HG03095 (cell line): ENCODE measurements around the gene AAGAB.

Source experiments
- ATAC-seq: cut with Tn5 transposase; IDR thresholded peaks from one replicate; pipeline ENCODE4 v1.9.1; 2021; ENCODE audit warnings: moderate library complexity; ENCODE audit not compliant: unreplicated experiment

The AAGAB gene

DNA sequence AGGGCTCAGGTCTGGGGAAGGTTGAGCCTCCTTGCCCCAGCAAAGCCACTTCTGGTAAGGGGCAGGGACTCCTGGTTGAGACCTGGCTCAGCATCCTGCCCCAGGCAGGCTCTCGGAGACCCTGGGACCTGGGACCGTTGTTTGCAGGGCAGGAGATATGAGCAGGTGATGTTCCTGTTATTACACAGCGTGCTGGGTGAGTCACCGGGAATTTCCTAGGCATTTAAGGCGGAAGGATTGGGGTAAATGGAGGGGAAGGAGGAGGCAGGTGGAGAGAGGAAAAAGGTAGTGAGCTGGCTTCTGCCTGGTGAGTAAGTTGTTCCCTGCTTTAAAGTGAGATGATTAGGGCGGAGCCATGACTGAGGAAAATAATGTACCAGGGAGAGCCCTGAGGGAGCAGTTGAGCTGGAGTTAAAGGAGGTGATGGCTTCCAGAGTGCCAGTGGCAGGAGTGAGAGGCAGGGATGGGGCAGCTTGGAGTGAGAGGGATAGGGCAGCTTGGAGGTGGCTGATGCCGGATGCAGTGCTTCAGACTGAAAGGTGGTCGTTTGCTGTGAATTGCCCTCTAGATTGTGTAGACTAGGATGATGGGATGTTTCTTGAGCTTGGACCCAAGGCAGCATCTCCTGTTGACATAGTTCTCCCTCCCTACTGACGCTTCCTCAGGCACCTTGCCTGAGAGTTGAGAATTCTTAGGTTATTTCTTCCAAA is 79.4 kb downstream of the AAGAB start:
- ATAC-seq, result no peak

DNA sequence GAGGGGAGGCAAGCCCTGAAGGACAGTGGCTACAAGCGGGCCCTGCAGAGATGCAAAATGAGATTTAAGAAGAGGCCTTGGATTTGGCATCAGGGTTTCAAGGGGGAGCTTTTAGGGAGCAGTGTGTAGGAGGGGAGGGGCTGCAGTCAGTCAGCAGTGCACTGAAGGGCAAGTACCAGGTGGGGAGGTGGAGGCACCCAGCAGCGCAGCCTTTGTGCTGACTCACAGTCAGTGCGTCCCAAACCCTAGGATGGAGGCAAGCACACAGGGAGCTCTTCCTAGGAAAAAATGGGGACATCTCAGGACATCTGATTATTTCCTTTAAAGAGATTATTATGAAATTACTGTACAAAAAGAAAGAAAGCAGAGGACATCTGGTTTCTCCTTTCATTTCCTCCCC is 80.0 kb downstream of the AAGAB start:
- no peak for ATAC-seq

DNA sequence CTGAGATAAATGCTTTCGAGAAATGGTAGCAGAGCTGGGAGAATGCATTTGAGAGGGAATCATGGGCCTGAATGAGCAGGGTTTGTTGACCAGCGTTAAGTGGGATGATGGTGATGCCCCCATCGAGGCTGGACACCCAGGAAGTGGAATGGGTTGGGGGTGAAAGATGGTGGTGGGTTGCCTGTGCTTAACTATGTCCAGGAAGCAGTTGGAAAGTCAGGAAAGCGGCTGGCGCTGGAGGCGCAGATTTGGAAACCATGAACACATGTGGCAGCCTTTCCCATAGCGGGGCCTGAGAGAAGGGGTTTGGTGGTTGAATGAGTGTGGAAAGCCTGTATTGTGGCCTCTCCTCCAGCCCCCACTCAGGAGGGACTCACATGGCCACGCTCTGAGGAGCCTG is 80.7 kb downstream of the AAGAB start:
- ATAC-seq, result no peak

DNA sequence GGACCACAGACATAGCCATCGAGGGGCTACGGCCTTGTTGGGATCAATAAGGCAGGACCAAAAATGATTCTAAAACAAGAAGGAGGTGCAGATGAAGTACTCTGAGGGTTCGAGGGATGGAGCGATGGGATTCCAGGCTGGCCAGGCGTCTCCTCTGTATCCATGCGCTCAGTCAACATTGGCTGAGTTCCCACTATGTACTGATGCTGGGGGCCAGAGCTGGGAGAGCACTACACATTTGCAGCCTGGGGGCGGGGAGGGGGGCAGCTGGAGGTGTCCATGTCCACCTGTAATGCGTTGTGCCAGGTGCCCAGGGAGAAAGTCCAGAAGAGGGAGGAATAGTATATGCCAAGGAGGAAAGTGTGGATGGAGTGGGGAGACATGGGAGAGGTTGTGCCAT is 81.5 kb downstream of the AAGAB start:
- ATAC-seq, result no peak

DNA sequence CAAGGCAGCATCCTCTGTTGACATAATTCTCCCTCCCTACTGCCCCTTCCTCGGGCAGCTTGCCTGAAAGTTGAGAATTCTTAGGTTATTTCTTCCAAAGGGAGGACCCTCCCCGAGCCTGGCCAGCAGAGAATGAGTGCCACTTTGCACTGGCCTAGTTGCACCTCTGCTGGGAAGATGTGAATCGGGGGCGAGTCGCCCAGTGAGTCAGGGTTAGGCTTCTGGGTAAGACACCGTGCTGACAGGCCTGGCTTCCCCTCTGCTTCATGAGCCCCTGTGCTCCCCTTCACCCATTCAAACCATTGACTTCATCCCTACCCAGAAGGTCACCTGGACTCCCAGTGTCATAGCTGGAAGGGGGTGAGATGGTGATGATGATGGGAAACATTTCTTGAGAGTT is 82.3 kb downstream of the AAGAB start:
- no peak for ATAC-seq

DNA sequence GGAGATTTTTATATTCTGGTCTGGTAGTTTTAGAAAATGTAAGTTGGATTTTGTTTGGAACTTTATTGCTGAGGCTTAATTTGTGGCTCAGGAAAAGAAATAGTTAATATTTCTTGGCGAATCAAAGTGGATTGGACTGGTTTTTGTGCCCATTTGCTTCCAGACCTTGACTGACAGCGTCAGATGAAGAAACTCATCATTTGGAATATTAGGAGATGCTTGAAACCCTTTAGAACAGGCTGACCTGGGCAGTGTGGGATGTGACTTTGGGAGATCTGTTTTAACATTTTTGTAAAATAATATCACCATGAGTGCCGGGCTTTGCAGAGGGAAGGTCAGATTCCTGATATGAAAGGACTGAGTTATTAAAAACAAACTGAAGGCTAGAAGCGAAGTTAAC is 83.0 kb downstream of the AAGAB start:
- ATAC-seq, result no peak

DNA sequence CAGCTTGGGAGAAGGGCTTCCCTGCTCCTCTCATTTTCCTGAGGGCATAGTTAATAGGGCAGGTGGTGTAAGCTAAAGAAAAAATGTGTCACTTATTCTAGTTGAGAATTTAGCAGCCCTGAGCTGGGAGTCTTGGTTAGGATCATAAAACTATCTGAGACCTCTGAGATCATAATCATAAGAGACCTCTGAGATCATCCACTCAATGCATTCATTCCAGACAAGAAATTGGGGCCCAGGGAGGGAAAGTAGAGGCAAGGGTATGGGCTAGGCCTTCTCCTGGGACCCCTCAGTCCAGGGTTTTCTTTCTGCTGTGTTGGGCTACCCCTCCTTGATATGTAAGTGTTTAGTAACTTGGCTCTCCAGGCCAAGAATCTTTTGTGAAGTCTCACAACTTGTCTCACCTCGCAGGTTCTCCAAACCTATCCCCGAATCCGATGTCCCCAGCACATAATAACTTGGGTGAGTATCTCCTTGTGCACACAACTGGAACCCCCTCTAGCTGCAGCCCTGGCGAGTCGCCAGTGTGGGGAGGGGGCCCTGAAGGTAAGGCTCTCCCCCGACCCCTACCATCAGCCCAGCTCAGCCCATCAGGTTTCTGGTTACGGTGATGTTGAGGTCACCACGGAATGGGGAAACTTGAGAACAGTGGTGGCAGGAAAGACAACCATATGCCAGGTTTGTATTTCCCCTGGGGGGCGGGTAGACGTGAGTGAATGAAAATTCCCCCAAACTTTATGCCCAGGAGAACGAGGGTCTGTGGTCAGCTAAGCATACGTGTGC is 84.1 kb downstream of the AAGAB start:
- no peak for ATAC-seq

DNA sequence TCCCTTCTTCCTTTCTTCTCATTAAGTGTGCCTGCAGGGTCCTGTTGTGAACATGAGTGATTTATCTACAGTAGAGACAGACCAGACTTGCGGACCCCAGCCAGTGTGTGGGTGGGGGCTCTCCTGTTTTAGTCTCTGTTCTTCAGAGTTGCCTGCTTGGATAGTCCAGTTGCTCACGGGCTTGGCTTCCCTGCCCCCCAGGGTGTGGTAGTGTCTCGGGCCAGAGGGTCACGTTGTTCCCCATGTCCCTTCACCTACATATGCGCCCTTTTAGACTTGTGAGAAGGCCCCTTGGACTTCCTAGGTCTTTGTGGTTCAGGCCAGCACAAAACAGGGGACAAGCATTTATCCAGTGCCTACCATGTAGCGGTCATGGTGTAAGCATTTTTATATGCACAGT is 85.8 kb downstream of the AAGAB start:
- ATAC-seq, result no peak

DNA sequence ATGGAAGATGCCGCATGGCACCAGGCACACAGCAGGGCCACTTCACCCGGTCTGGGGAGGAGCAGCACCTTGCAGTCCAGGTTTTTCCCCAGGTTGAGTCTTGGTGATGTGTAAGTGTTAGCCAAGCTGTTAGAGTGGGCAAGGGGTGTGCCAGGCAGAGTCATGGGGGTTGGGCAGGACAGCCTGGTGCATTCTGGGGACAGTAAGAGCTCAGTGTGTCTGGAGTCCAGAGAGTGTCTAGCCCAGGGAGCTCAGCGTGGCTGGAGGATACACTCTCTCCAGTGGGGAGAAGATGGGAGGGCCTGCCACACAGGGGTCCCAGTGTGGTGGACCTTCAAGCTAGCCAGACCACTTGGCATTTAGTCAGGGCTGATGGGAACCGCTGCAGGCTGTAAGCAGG is 87.4 kb downstream of the AAGAB start:
- ATAC-seq, result no peak

DNA sequence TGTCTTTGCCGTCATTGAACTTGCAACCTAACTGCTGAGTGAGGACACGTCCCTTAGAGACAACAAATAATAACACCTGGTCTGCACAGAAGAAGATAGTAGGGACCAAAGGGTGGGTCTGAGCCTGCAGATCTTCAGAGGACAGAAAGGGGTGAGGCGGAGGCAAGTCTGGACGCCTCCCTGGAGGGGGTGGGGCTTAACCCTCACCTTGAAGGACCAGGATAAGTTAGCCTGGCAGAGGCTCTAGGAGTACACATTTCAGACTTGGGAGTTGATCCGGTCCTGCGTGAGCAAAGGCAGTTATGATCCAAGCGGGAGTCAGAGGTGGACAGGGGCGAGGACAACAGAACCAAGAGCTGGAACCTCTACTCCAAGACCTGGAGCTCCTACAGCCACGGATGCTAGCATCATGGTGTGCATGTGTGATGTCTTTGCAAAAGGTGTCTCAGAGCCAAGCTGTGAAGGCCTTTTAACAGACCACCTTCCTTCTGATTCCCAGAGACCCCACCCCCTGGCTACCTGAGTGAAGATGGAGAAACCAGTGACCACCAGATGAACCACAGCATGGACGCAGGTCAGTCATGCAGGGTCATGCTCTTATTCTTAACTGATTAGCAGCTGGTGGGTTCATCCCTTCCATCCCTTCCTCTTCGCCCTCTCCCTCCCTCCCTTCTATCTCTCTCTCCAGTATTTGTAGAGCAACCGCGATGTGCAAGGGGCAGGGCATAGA is 88.0 kb downstream of the AAGAB start:
- no peak for ATAC-seq

DNA sequence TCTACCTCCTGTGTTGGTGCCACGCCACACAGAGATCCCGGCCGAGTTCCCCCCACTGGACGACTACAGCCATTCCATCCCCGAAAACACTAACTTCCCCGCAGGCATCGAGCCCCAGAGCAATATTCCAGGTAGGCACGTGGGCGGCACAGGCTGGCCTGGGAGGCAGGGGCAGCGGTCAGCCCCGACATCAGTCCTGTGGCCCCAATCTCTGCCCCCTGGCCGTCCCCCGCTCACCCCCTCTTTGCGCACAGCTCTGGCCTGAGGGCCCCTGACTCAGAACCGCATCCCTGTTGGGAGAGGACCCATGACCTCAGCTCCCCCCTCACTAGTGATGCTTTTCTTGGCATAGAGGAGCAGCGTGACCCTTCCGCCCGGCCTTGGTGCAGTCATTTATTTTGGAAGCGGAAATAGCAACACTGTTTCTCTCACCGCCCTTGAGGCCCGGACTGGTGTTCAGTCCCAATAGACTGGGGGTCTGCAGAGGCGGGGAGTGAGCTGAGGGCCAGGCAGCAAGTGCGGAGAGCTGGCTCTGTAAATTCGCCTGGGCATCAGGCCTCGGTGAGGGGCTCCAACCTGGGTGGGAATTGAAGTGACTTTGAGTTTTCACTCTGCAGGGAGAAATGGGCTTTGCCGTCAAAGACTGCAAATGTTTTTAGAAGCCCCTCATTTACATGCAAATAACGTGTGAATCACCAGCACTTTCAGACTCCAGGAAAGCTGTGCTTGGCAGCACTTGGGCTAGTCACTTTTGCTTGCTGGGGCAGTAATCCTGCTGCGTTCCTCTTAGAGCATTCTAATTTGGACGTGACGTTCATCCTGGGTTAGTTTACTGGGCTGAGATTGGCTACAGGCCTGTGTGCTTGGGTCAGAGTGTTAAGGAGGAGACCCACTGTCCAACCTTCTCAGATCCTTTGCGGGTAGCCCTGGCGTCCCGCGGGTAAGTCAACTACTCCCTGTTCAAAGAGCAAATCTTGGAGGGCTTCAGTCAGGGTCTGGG is 88.9 kb downstream of the AAGAB start:
- no peak for ATAC-seq

DNA sequence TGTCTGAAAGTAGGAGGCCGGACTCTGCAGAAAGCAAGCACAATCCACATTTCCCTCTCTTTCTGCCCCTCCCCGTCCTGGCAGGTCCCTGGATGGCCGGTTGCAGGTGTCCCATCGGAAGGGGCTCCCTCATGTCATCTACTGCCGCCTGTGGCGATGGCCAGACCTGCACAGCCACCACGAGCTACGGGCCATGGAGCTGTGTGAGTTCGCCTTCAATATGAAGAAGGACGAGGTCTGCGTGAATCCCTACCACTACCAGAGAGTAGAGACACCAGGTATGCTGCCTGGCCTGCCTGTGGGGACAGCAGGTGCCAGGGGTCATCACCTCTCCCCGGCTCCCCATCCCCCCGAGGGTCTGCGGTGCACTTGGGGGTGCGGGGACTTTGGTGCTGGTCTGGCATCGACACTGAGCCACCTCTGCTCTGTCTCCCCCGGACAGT is 89.6 kb downstream of the AAGAB start:
- no peak for ATAC-seq

DNA sequence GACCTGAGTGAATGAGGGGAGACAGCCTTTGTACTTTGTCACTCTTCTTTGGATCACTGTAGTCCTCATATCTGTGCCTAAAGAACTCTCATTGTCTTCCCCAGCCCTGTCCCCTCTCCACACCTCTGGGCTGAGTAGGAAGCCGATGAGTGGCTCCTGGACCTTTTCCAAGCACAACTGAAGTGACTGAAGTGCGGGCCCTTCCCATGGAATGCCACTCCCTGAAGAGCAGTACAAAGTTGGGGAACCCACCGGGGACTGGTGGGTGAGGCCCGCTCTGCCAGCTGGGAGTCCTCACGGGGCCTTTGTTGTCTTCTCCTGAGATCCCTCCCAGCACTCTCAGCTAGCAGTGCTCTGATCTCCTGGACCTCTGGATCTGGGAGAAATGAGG is 90.1 kb downstream of the AAGAB start:
- ATAC-seq, result no peak

DNA sequence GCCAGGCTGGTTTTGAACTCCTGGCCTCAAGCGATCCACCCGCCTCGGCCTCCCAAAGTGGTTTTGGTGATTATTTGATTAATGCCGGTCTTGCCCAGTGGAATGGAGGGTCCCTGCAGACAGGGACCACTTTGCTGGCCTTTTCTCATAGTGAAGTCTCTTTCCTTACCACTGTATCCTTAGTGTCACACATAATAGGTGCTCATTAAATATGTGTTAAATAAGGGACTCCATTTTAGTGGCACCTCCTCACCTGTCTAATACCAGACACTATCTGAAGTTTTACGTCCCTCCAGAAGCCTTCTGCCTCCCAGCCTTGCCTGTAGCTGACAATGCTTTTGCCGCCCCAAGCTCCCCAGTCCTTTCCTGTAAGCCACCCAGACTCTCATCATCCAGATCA is 91.3 kb downstream of the AAGAB start:
- no peak for ATAC-seq

DNA sequence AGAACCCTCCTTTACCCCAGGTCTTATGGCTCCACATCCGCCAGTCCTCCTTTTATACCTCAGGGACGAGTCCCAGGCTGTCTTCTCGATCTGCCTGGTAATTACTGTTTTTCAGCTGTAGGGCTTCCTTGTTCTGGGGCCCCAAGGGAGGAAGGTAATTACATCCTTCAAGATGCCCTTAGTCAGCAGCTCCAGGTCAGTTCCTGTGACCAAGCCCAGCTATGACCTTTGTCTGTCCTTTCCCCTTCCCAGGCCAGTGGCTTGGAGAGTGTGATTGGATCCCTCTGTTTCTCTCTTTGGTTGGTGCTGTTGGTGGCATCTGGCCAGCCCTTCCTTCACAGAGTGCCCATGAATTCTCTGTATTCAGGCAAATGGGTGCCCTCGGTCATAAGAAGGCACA is 92.6 kb downstream of the AAGAB start:
- no peak for ATAC-seq

DNA sequence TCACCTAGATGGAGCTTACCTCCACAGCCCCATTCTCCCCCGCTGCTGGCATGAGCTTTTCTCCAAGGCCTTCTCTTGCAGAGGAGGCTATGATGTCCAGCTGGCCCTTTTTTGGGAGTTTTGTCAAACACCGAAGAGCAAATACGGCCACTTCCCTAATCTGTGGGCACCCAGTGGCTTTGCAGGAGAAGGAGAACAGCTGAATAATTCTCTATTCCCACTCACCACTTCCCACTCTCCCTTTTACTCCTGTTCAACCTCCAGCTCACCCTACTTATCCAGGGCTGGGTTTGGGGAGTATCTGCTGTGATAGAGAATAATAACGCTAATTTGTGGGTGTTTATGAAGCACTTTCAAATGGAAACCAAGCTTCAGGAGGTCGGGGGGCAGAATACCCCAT is 93.0 kb downstream of the AAGAB start:
- no peak for ATAC-seq

DNA sequence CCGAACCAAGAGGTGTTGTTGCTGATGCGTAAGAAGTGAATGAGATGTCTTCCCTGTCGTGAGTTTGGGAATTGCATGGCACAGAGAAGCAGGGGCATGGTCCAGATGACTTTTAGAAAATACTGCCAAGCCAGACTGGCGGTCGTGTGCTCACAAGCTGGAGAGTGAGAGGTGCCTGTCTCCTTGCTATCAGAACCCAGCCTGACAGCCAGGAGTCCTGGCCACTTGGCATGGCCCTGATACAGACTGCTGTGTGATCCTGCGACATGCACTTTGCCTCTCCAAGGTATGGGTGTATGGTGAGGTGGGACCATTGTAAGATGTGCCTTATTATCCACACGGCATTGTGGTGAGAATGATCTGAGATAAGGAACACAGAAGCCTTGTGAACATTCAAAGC is 96.1 kb downstream of the AAGAB start:
- ATAC-seq, result no peak

DNA sequence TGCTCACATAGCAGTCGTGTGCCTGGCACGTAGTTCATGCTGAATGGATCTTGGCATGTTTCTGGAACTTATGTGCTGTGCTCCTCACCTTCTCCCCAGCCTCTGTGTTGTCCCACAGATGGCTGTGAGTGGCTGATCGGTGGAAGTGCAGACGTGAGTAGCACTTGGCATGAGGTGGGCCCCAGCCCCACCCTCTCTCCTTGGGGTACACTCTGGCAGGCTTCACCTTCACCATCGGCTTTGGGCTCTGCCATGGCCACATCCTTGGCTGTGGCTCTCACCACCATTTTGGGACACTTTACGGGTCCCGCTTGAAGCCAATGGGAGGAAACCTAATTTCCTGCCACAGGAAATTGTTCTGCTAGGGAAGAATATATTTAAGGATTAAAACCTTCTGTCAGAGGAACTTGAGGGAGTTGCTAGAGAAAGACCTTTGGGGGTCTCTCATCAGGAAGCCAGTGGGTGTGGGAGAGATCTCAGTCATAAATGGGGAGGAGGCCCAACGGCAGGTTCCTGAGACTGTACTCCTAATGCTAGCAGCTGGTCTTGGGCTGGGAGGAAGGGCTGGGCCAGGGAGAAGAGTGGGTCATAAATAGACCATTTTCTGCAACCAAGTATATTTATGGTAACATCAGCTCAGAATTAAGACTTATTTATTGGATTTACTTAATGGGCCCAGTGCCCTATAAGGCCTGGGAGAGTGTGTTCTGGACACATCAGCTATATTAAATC is 96.8 kb downstream of the AAGAB start:
- ATAC-seq, result no peak

DNA sequence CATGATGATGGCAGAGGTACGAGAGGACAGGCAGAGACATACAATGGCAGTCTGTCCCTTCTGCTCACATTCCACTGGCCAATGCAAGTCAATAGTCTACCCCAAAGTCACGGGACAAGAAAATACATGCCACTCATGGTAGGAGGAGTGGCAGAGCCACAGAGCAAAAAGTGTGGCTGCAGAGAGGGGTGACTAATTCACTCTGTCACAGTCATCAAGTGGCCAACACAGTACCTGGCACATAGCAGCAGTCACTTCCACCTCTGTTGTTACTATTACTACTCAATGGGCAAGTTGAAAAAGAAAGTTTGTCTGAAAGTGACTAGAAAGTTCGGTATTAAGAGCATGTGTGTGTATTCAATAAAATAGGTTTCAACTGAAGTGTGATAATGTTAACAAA is 97.6 kb downstream of the AAGAB start:
- no peak for ATAC-seq

DNA sequence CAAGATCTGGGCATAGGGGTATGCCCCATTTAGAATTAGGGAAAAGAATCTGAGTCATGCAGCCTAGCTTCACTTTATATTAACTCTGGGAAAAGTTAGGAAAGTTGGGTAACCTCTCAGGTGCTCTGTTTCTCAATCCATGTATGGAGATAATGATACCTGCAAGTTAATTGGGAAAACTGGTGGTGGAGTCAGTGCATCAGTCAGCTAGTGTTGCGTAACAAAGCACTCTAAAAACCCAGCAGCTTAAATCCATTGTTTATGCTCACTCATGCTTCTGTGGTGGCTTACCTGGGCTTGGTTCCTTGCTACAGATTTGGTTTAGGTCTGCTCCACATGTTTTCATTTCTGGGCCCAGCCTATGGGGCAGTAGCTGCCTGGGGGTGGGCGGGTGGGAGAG is 98.0 kb downstream of the AAGAB start:
- no peak for ATAC-seq
